ENCODE data around the gene PPFIA3. TPM values are rescaled to one million over a fixed set of nuclear protein-coding genes. Genes with fewer than 3 reads are reported as not detected.

PPFIA3 gene
- total RNA-seq, 1 experiment from 2014 or later: 28.1 TPM

DNA sequence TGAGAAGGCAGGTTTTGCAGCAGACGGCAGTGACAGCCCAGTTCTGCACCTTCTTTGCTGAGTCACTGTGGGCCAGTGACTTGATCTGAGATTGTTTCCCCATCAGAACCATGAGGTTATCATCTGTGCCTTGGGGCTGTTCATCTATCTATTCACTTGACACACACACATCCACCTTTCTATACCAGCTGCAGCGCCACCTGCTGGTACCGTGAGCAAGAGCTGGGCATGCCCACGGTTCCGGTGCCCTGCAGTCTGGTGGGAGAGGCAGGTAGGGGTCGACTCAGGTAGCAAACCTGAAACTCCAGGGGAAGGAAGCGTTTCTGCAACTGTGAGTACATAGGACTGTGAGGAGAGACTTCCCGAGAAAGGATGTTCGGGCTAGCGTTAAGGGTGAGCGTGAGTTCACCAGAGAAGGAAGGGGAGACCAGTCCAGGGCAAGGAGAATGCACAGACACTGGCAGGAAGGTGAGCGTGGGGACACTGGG is 12.7 kb upstream of the PPFIA3 start:
- RAD21 ChIA-PET (ENCODE audit: low non-redundant PET in 1 of 2, low total read pairs in 2 of 2, uncharacterized antibody in 2 of 2, unreplicated experiment in 2 of 2): no interaction called here
- H3K27me3 ChIP-seq (ENCODE audit: insufficient read depth, low read length): no peaks in the 10 kb centered on the region
- no peaks in the 10 kb centered on the region for H4K20me1 ChIP-seq (ENCODE audit: insufficient read depth)
- TF ChIP-seq POLR2AphosphoS5 (IDR thresholded peaks at IDR 0.05; ENCODE audit: low read depth, low read length) (no peak), FOSL1 (IDR thresholded peaks at IDR 0.05; ENCODE audit: low read depth) (no peak), EZH2phosphoT487 (IDR thresholded peaks at IDR 0.05; ENCODE audit: borderline replicate concordance) (no peak), YY1 (IDR thresholded peaks at IDR 0.05; ENCODE audit: extremely low read depth, insufficient replicate concordance, low read depth, low read length) (no peak), CEBPB (IDR thresholded peaks at IDR 0.05; ENCODE audit: low read depth) (no peak), CTCF (IDR thresholded peaks at IDR 0.05 in 2 of 3, conservative IDR thresholded peaks at IDR 0.05 in 1 of 3; ENCODE audit: borderline replicate concordance in 1 of 3, insufficient read depth in 1 of 3, low read depth in 2 of 3, low read length in 2 of 3) (peak; percentile 59 to 98 (median 92); a peak in 5 of 6 replicates), CBX3 (IDR thresholded peaks at IDR 0.05; ENCODE audit: low read depth) (no peak), SIN3A (IDR thresholded peaks at IDR 0.05; ENCODE audit: low read depth) (no peak), ELF1 (IDR thresholded peaks at IDR 0.05; ENCODE audit: borderline replicate concordance, low read depth) (no peak), RAD21 (IDR thresholded peaks at IDR 0.05; ENCODE audit: low read depth) (peak; percentile 43)
- TF ChIP-seq, protein P1, sequence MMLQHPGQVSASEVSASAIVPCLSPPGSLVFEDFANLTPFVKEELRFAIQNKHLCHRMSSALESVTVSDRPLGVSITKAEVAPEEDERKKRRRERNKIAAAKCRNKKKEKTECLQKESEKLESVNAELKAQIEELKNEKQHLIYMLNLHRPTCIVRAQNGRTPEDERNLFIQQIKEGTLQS (IDR thresholded peaks at IDR 0.05): no peak
- DNase-seq (ENCODE audit: low read depth, low spot score) (peak; percentile 43), ATAC-seq (peak; percentile 84)
- intact Hi-C loops (cut with micrococcal nuclease): no loop called here
- peaks cover 37% of the 10 kb centered on the region; the same call in 1 of the 2 replicates for H3K79me2 ChIP-seq (ENCODE audit: insufficient read depth, low read length)
- no peak overlapping the region for H3K4me2 ChIP-seq (ENCODE audit: low read length)
- POLR2A ChIA-PET: interaction anchor here (0.9 kb wide), 1 partner anchor 9 kb away, joined by 3 read pairs; no protein-coding TSS in a partner anchor
- H2AFZ ChIP-seq (ENCODE audit: low read depth, low read length, poor library complexity, severe bottlenecking): no peak overlapping the region
- H3K4me1 ChIP-seq (ENCODE audit: control insufficient read depth in 1 of 2, insufficient read depth in 2 of 2, low read length in 2 of 2): peaks cover 0 to 5% of the 10 kb centered on the region in 2 experiments; a peak in 1 of 4 replicates
- H3K9ac ChIP-seq (ENCODE audit: low read length): no peak overlapping the region
- H3K36me3 ChIP-seq (ENCODE audit: control insufficient read depth in 1 of 2, insufficient read depth in 2 of 2, low read length in 2 of 2): peaks cover 51 to 61% of the 10 kb centered on the region in 2 experiments
- peak overlapping the region; percentile 27; the same call in 1 of the 2 replicates for H3K27ac ChIP-seq (ENCODE audit: low read depth, low read length)
- H3K9me3 ChIP-seq (ENCODE audit: control insufficient read depth in 1 of 2, insufficient read depth in 1 of 2, low read depth in 1 of 2, low read length in 2 of 2): no peaks in the 10 kb centered on the region
- CTCF ChIA-PET: interaction anchor here (1.0 to 2.0 kb wide), 9 partner anchors 8 to 92 kb away, joined by 3 to 21 read pairs (median 5); no protein-coding TSS in a partner anchor
- BruUV-seq (replicated peaks): no TSS peak
- no peak overlapping the region for H3K4me3 ChIP-seq (replicated peaks in 1 of 2; ENCODE audit: low read depth in 1 of 2, low read length in 2 of 2)
- H3K9me2 ChIP-seq (ENCODE audit: insufficient read depth): no peaks in the 10 kb centered on the region
